ENCODE results near the gene ERF.
A peak's percentile ranks its signal among the peaks of the same experiment; 100 is the strongest.

Gene ERF

GRCh38 chr19:42203700-42204099, 51.2 kb downstream of the ERF start:
- no peaks in the 10 kb centered on the region for H3K27me3 ChIP-seq (ENCODE audit: control insufficient read depth, low read length)
- TF ChIP-seq CTCF (IDR thresholded peaks at IDR 0.05; ENCODE audit: low read depth, low read length, poor library complexity, severe bottlenecking) (no peak), EZH2phosphoT487 (IDR thresholded peaks at IDR 0.05; ENCODE audit: borderline replicate concordance, low read length) (no peak)
- H3K79me2 ChIP-seq (ENCODE audit: control insufficient read depth, low read length) = peaks cover 48% of the 10 kb centered on the region
- H4K20me1 ChIP-seq (ENCODE audit: control insufficient read depth, insufficient read depth, low read depth, low read length) = peaks cover 6% of the 10 kb centered on the region; the same call in 1 of the 2 replicates
- H3K9me3 ChIP-seq (ENCODE audit: control insufficient read depth, insufficient read depth, low read length) = no peaks in the 10 kb centered on the region
- H3K4me3 ChIP-seq (ENCODE audit: low read length) = no peak overlapping the region
- no peak overlapping the region for H3K4me2 ChIP-seq (ENCODE audit: low read length)
- no peaks in the 10 kb centered on the region for H3K9me2 ChIP-seq (replicated peaks; ENCODE audit: control insufficient read depth, low read length)
- peaks cover 11% of the 10 kb centered on the region for H3F3A ChIP-seq (ENCODE audit: control insufficient read depth, insufficient read depth)
- H3K27ac ChIP-seq (ENCODE audit: low read depth, low read length) = no peak overlapping the region
- H3K4me1 ChIP-seq (ENCODE audit: control insufficient read depth, low read length) = peaks cover 50% of the 10 kb centered on the region
- H3K36me3 ChIP-seq (ENCODE audit: control insufficient read depth, low read length) = peaks cover 94% of the 10 kb centered on the region

- peaks cover 11% of the 10 kb centered on the region for H3F3A ChIP-seq (ENCODE audit: control insufficient read depth, insufficient read depth)
- H3K9me3 ChIP-seq (ENCODE audit: control insufficient read depth, insufficient read depth, low read length) = no peaks in the 10 kb centered on the region
- no peak overlapping the region for H3K4me3 ChIP-seq (ENCODE audit: low read length)
- no peaks in the 10 kb centered on the region for H3K9me2 ChIP-seq (replicated peaks; ENCODE audit: control insufficient read depth, low read length)
- H3K36me3 ChIP-seq (ENCODE audit: control insufficient read depth, low read length) = peaks cover 91% of the 10 kb centered on the region
- no peaks in the 10 kb centered on the region for H3K27me3 ChIP-seq (ENCODE audit: control insufficient read depth, low read length)
- H3K4me2 ChIP-seq (ENCODE audit: low read length) = peak overlapping the region; percentile 45
- H3K27ac ChIP-seq (ENCODE audit: low read depth, low read length) = peak overlapping the region; percentile 58
- H4K20me1 ChIP-seq (ENCODE audit: control insufficient read depth, insufficient read depth, low read depth, low read length) = peaks cover 6% of the 10 kb centered on the region; the same call in 1 of the 2 replicates
- peaks cover 61% of the 10 kb centered on the region for H3K4me1 ChIP-seq (ENCODE audit: control insufficient read depth, low read length)
- peaks cover 48% of the 10 kb centered on the region for H3K79me2 ChIP-seq (ENCODE audit: control insufficient read depth, low read length)
- no peak for TF ChIP-seq CTCF (IDR thresholded peaks at IDR 0.05; ENCODE audit: low read depth, low read length, poor library complexity, severe bottlenecking)
- TF ChIP-seq EZH2phosphoT487 (IDR thresholded peaks at IDR 0.05; ENCODE audit: borderline replicate concordance, low read length) = no peak
These were observed 52.5 kb downstream of the ERF start for GRCh38 chr19:42202290-42202880.

- H3K27me3 ChIP-seq (ENCODE audit: control insufficient read depth, low read length) = no peaks in the 10 kb centered on the region
These were observed 53.2 kb downstream of the ERF start for GRCh38 chr19:42201489-42202289.

More at GRCh38 chr19:42201489-42202289, 53.2 kb downstream of the ERF start:
- Histone ChIP-seq H3K9me2 (replicated peaks; ENCODE audit: control insufficient read depth, low read length) (no peaks in the 10 kb centered on the region), H3F3A (ENCODE audit: control insufficient read depth, insufficient read depth) (peaks cover 11% of the 10 kb centered on the region), H3K4me2 (ENCODE audit: low read length) (peak overlapping the region; percentile 45), H3K4me3 (ENCODE audit: low read length) (peak overlapping the region; percentile 33), H3K4me1 (ENCODE audit: control insufficient read depth, low read length) (peaks cover 66% of the 10 kb centered on the region), H4K20me1 (ENCODE audit: control insufficient read depth, insufficient read depth, low read depth, low read length) (peaks cover 6% of the 10 kb centered on the region; the same call in 1 of the 2 replicates), H3K79me2 (ENCODE audit: control insufficient read depth, low read length) (peaks cover 48% of the 10 kb centered on the region), H3K27ac (ENCODE audit: low read depth, low read length) (peak overlapping the region; percentile 58), H3K9me3 (ENCODE audit: control insufficient read depth, insufficient read depth, low read length) (no peaks in the 10 kb centered on the region), H3K36me3 (ENCODE audit: control insufficient read depth, low read length) (peaks cover 91% of the 10 kb centered on the region)
- TF ChIP-seq CTCF (IDR thresholded peaks at IDR 0.05; ENCODE audit: low read depth, low read length, poor library complexity, severe bottlenecking) (no peak), EZH2phosphoT487 (IDR thresholded peaks at IDR 0.05; ENCODE audit: borderline replicate concordance, low read length) (no peak)

All from DOHH2 (cell line).